Parietal lobe (tissue), 2 donors: ENCODE data around the gene SLC16A14. TPM values are rescaled to one million over a fixed set of nuclear protein-coding genes. Genes with fewer than 3 reads are reported as not detected.

Source experiments
- small RNA-seq: library from RNA; depleted of rRNA; stranded (forward); fragments of <200 nt; gene quantifications from one replicate; pipeline ENCODE3, GENCODE V24; 2014; ENCODE audit warnings: low replicate concordance
- total RNA-seq: library from RNA; depleted of rRNA; stranded (reverse); fragments of >200 nt; gene quantifications from one replicate; pipeline ENCODE4 v1.2.3, GENCODE V29; 2014

The SLC16A14 gene, protein sequence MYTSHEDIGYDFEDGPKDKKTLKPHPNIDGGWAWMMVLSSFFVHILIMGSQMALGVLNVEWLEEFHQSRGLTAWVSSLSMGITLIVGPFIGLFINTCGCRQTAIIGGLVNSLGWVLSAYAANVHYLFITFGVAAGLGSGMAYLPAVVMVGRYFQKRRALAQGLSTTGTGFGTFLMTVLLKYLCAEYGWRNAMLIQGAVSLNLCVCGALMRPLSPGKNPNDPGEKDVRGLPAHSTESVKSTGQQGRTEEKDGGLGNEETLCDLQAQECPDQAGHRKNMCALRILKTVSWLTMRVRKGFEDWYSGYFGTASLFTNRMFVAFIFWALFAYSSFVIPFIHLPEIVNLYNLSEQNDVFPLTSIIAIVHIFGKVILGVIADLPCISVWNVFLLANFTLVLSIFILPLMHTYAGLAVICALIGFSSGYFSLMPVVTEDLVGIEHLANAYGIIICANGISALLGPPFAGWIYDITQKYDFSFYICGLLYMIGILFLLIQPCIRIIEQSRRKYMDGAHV
- total RNA-seq = 49.5 TPM

DNA sequence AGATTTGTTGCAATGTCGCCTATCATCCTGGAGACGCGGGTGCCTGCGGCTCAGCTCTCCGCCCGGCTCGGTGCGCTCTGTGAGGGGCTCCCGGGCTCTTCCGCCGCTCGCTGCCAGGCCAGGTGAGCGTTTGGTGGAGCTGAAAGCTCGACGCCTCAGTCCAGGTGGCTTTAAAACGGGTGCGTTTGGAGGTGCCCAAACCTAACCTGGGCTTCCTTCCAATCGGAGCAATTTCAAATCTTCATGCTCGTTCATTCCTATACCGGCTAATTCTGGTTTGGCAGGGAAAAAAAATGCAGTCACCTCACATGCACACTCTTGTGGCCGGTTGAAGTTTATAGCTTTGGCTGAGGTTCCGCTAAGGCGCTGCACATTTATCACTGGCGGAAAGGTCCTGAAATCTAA is at the start of gene SLC16A14:
SLC16A14 (minus strand) TSS at position 274 of the 405 bp plus-strand sequence. CDS start 9,572 bp downstream, outside the sequence.

Small RNA genes lying within 50 kb of the gene (small RNA-seq; reads per million reads assigned to genes)
- 0.09 reads per million for gene RNY4P19

Other genes starting within 250 kb of the SLC16A14 start
- gene TRIP12, start 146.9 kb downstream of the SLC16A14 start, total RNA-seq = 300 TPM
- gene FBXO36, start 146.4 kb downstream of the SLC16A14 start, total RNA-seq = 8.1 TPM
- gene SP110, start 151.1 kb upstream of the SLC16A14 start, total RNA-seq = 2.2 TPM
- gene SP140, start 156.8 kb upstream of the SLC16A14 start, total RNA-seq = 1.9 TPM